GM10266 (cell line): ENCODE data around the gene RGS6.

Experiments used
- DNase-seq: peaks from one replicate; pipeline ENCODE4 v3.0.0; 2012; ENCODE audit errors: extremely low spot score
- CTCF ChIP-seq: IDR thresholded peaks from 2 replicates; pipeline ENCODE4 v1.5.1; 2012; ENCODE audit warnings: mild to moderate bottlenecking, low read depth; ENCODE audit not compliant: control insufficient read depth, insufficient read depth; ENCODE audit errors: missing control alignments

RGS6 gene

GRCh38 chr14:72060460-72060859 lies 128.2 kb downstream of the RGS6 start:
- DNase-seq, result no peak
- no peak for TF ChIP-seq CTCF

- no peak for TF ChIP-seq CTCF
- no peak for DNase-seq
These were observed 128.7 kb downstream of the RGS6 start for GRCh38 chr14:72060917-72061316.

- TF ChIP-seq CTCF, result no peak
- no peak for DNase-seq
These were observed 129.5 kb downstream of the RGS6 start for GRCh38 chr14:72061718-72062117.

- DNase-seq, result no peak
- no peak for TF ChIP-seq CTCF
These were observed 131.6 kb downstream of the RGS6 start for GRCh38 chr14:72063761-72064282.

GRCh38 chr14:72064501-72064900 lies 132.3 kb downstream of the RGS6 start:
- no peak for DNase-seq
- TF ChIP-seq CTCF, result no peak

GRCh38 chr14:72070458-72070857 lies 138.2 kb downstream of the RGS6 start:
- no peak for DNase-seq
- TF ChIP-seq CTCF, result no peak

- DNase-seq, result no peak
- TF ChIP-seq CTCF, result no peak
These were observed 143.6 kb downstream of the RGS6 start for GRCh38 chr14:72075649-72076334.
